Measurements from ENCODE around the gene ATRIP.

DNA sequence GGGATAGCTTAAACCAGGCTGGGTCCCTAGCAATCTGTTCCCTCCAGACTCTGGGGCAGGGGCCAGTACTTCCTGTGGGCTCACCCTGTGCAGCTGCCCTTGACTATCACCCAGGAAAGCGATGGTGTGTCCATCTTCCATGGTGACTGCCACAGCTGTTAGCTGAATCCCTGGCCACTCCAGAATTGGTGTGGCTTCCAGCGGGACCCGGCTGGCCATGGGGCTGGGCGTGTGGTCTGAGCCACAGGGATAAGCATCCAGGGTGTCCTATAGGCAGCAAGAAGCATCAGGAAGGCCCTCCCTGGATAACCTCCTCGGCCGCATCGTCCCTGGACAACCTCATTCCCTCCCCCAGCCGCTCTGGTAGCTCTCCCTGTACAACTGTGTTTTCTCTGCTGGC, 23.9 kb upstream of the ATRIP start:
- TF ChIP-seq, protein P1, sequence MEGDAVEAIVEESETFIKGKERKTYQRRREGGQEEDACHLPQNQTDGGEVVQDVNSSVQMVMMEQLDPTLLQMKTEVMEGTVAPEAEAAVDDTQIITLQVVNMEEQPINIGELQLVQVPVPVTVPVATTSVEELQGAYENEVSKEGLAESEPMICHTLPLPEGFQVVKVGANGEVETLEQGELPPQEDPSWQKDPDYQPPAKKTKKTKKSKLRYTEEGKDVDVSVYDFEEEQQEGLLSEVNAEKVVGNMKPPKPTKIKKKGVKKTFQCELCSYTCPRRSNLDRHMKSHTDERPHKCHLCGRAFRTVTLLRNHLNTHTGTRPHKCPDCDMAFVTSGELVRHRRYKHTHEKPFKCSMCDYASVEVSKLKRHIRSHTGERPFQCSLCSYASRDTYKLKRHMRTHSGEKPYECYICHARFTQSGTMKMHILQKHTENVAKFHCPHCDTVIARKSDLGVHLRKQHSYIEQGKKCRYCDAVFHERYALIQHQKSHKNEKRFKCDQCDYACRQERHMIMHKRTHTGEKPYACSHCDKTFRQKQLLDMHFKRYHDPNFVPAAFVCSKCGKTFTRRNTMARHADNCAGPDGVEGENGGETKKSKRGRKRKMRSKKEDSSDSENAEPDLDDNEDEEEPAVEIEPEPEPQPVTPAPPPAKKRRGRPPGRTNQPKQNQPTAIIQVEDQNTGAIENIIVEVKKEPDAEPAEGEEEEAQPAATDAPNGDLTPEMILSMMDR (IDR thresholded peaks at IDR 0.05) = no peak
- TF ChIP-seq EZH2phosphoT487 (IDR thresholded peaks at IDR 0.05) = no peak
- TF ChIP-seq EZH2 (IDR thresholded peaks at IDR 0.05) = no peak
